Measurements from ENCODE around the gene APBB2. TPM values are rescaled to one million over a fixed set of nuclear protein-coding genes. Genes with fewer than 3 reads are reported as not detected.
"Not testable (repeated sequence)": the region's sequence is repeated elsewhere in the genome, so short reads cannot be mapped to it uniquely, and the experiment has no call there.

Gene APBB2
- total and polyA plus RNA-seq, 2 experiments from 2014 or later = 24.1 to 61.0 TPM

DNA sequence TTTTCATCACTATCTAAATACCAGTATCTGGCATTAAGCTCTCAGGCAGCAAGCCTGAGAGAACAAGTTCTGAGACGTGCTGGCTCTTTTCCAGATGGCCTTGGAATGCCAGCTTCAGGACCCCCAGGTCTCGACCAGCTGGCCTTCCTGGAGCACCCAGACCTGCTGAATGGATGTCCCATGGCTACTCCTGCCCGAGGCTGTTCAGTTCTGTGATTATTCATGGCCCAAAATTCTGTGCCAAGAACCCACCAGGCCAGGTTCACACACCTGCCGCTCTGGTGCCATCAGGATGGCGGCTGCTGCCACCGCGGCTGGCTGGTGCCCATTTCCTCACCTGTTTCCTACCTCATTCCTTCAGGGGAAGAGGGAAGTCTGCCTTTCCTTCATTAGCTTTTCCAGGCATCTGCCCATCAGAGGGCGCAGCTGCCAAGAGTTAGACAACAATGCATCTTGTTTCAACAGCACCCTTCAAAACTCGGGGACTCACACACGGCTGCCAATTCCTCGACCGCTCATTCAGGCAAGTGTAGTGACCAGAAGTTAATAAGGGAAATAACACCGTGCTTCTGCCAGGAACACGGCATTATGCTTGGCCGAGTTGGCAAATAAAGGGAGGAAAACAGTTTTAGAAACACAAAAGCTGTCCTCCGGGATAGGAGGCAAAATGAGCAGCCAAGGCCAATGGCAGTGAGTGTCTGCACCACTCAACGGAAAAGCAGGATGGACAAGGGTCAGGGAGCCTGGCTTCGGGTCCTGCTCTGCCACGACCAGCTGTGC is 290.8 kb downstream of the APBB2 start:
- 57 to 58% methylated on average over 19 of the region's 19 CpGs for WGBS, 2 experiments (ENCODE audit: low coverage in 1 of 2, low lambda C conversion rate in 2 of 2, missing lambda C conversion rate in 2 of 2)
- Histone ChIP-seq H3K9me3 (ENCODE audit: low read depth) (no peaks in the 10 kb centered on the region), H3K4me1 (ENCODE audit: insufficient read depth) (peaks cover 8% of the 10 kb centered on the region), H3K4me3 (no peak overlapping the region), H2AFZ (0 out of 2 replicates have a peak overlapping the region, but pooled peaks have one; percentile 87), H3K9ac (no peak overlapping the region), H3K79me2 (ENCODE audit: insufficient read depth) (no peaks in the 10 kb centered on the region), H3F3A (ENCODE audit: insufficient read depth) (0 out of 2 replicates have a peak, but pooled peaks cover 7% of the 10 kb centered on the region), H3K27me3 (replicated peaks; ENCODE audit: insufficient read depth) (no peaks in the 10 kb centered on the region), H4K20me1 (ENCODE audit: insufficient read depth) (no peaks in the 10 kb centered on the region), H3K4me2 (ENCODE audit: unreplicated experiment) (no peak overlapping the region), H3K27ac (no peak overlapping the region), H3K9me2 (ENCODE audit: insufficient read depth) (no peaks in the 10 kb centered on the region), H3K36me3 (ENCODE audit: low read depth) (no peaks in the 10 kb centered on the region)
- TF ChIP-seq EZH2phosphoT487 (IDR thresholded peaks at IDR 0.05; ENCODE audit: insufficient read depth, low read depth) (no peak), EZH2 (IDR thresholded peaks at IDR 0.05; ENCODE audit: insufficient read depth, poor library complexity, severe bottlenecking) (no peak)
- in situ Hi-C loops (cut with MboI) = loop anchor here (10.0 kb wide), 1 partner anchor 291 kb away; the partner anchor contains the start of gene APBB2
- DNase-seq = no peak

DNA sequence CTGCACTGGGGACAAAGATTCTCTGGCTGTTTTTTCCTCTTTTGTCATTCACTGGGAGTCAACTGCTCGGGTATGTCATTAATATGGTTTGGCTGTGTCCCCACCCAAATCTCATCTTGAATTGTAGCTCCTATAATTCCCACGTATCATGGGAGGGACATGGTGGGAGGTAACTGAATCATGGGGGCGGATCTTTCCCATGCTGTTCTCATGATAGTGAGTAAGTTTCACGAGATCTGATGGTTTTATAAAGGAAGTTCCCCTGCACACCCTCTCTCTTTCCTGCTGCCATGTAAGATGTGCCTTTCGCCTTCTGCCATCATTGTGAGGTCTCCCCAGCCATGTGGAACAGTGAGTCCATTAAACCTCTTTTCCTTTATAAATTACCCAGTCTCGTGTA is 294.4 kb downstream of the APBB2 start:
- not testable (repeated sequence) for H3K9me3 ChIP-seq (ENCODE audit: low read depth); DNase-seq; H2AFZ ChIP-seq; H4K20me1 ChIP-seq (ENCODE audit: insufficient read depth); H3K9ac ChIP-seq; H3K4me3 ChIP-seq; H3K79me2 ChIP-seq (ENCODE audit: insufficient read depth); H3K4me2 ChIP-seq (ENCODE audit: unreplicated experiment); H3K9me2 ChIP-seq (ENCODE audit: insufficient read depth); H3K27ac ChIP-seq; H3K36me3 ChIP-seq (ENCODE audit: low read depth); H3K27me3 ChIP-seq (replicated peaks; ENCODE audit: insufficient read depth)
- in situ Hi-C loops (cut with MboI) = loop anchor here (10.0 kb wide), 1 partner anchor 295 kb away; the partner anchor contains the start of gene APBB2
- H3K4me1 ChIP-seq (ENCODE audit: insufficient read depth) = peaks cover 43% of the 10 kb centered on the region
- H3F3A ChIP-seq (ENCODE audit: insufficient read depth) = peaks cover 39% of the 10 kb centered on the region
- 92 to 94% methylated on average over 6 of the region's 6 CpGs for WGBS, 2 experiments (ENCODE audit: low coverage in 1 of 2, low lambda C conversion rate in 2 of 2, missing lambda C conversion rate in 2 of 2)

DNA sequence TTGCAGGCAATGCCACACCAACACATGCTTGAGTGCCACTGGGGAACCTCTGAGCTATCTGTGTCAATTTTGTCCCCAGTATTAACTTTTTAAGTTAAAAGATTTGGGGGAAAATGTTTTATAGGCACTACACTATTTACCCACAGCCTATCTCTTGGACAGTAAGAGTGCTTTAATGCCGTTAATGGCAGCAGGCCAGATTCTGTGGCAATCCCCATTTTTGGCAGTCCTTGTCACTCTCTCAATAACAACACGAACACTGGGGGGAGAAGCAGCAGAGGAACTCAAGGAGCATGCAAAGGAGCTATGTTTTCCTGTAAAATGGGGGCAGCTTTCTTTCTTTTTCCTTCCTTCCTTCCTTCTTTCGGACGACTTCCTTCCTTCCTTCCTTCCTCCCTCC is 296.0 kb downstream of the APBB2 start:
- in situ Hi-C loops (cut with MboI) = no loop called here
- H3K9me2 ChIP-seq (ENCODE audit: insufficient read depth) = no peaks in the 10 kb centered on the region
- 0 to 25% methylated on average over 2 to 4 of the region's 4 CpGs for WGBS, 2 experiments (ENCODE audit: low coverage in 1 of 2, low lambda C conversion rate in 2 of 2, missing lambda C conversion rate in 2 of 2)
- H2AFZ ChIP-seq = no peak overlapping the region
- TF ChIP-seq EZH2phosphoT487 (IDR thresholded peaks at IDR 0.05; ENCODE audit: insufficient read depth, low read depth) = no peak
- TF ChIP-seq EZH2 (IDR thresholded peaks at IDR 0.05; ENCODE audit: insufficient read depth, poor library complexity, severe bottlenecking) = no peak
- no peaks in the 10 kb centered on the region for H3K36me3 ChIP-seq (ENCODE audit: low read depth)
- DNase-seq = peak; percentile 88
- peaks cover 42% of the 10 kb centered on the region for H3K4me1 ChIP-seq (ENCODE audit: insufficient read depth)
- peak overlapping the region; percentile 19 for H3K4me2 ChIP-seq (ENCODE audit: unreplicated experiment)
- H3K79me2 ChIP-seq (ENCODE audit: insufficient read depth) = no peaks in the 10 kb centered on the region
- no peaks in the 10 kb centered on the region for H3K9me3 ChIP-seq (ENCODE audit: low read depth)
- no peak overlapping the region for H3K27ac ChIP-seq
- H3K27me3 ChIP-seq (replicated peaks; ENCODE audit: insufficient read depth) = no peaks in the 10 kb centered on the region
- H3K9ac ChIP-seq = peak overlapping the region; percentile 15; the same call in 1 of the 2 replicates
- no peak overlapping the region for H3K4me3 ChIP-seq
- no peaks in the 10 kb centered on the region for H4K20me1 ChIP-seq (ENCODE audit: insufficient read depth)
- peaks cover 39% of the 10 kb centered on the region for H3F3A ChIP-seq (ENCODE audit: insufficient read depth)

DNA sequence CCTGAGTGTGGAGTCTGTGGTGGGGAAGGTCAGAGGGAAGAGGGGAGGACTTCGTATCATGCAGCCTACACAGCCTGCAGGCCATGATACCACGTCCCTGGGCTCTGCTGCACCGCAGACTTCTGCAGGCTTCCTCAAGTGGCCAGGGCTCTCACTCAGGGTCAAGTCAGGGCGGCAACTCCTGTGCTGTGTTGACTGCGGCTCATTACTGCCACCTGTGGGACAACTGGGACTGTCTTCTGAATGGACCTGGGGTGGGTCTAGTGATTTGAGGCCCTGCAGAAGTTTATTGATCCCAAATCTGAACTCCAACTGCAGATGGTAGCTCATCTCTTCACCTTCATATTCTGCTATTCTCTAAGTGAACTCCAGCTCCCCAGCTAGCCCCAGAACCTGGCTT is 297.5 kb downstream of the APBB2 start:
- Histone ChIP-seq H3K27me3 (replicated peaks; ENCODE audit: insufficient read depth) (no peaks in the 10 kb centered on the region), H3F3A (ENCODE audit: insufficient read depth) (peaks cover 39% of the 10 kb centered on the region), H3K36me3 (ENCODE audit: low read depth) (no peaks in the 10 kb centered on the region), H3K27ac (peak overlapping the region; percentile 89), H4K20me1 (ENCODE audit: insufficient read depth) (no peaks in the 10 kb centered on the region), H2AFZ (no peak overlapping the region), H3K4me2 (ENCODE audit: unreplicated experiment) (peak overlapping the region; percentile 59), H3K4me3 (no peak overlapping the region), H3K9ac (peak overlapping the region; percentile 61), H3K9me3 (ENCODE audit: low read depth) (no peaks in the 10 kb centered on the region), H3K4me1 (ENCODE audit: insufficient read depth) (peaks cover 44% of the 10 kb centered on the region), H3K9me2 (ENCODE audit: insufficient read depth) (no peaks in the 10 kb centered on the region), H3K79me2 (ENCODE audit: insufficient read depth) (no peaks in the 10 kb centered on the region)
- peak; percentile 57 for DNase-seq
- TF ChIP-seq EZH2phosphoT487 (IDR thresholded peaks at IDR 0.05; ENCODE audit: insufficient read depth, low read depth) = no peak
- no peak for TF ChIP-seq EZH2 (IDR thresholded peaks at IDR 0.05; ENCODE audit: insufficient read depth, poor library complexity, severe bottlenecking)
- 39 to 44% methylated on average over 5 of the region's 5 CpGs for WGBS, 2 experiments (ENCODE audit: low coverage in 1 of 2, low lambda C conversion rate in 2 of 2, missing lambda C conversion rate in 2 of 2)
- in situ Hi-C loops (cut with MboI) = no loop called here
